GM10266 (cell line): Measurements from ENCODE around the gene SUSD4.

Source experiments
- DNase-seq: peaks from one replicate; pipeline ENCODE4 v3.0.0; 2012; ENCODE audit errors: extremely low spot score
- CTCF ChIP-seq: IDR thresholded peaks from 2 replicates; pipeline ENCODE4 v1.5.1; 2012; ENCODE audit warnings: mild to moderate bottlenecking, low read depth; ENCODE audit not compliant: control insufficient read depth, insufficient read depth; ENCODE audit errors: missing control alignments

SUSD4 gene

GRCh38 chr1:223212441-223212840, 151.5 kb downstream of the SUSD4 start:
- TF ChIP-seq CTCF: no peak
- DNase-seq: no peak

- DNase-seq: no peak
- TF ChIP-seq CTCF: no peak
Measured at GRCh38 chr1:223211323-223211985, 152.5 kb downstream of the SUSD4 start.

GRCh38 chr1:223210788-223211120, 153.2 kb downstream of the SUSD4 start:
- no peak for DNase-seq
- TF ChIP-seq CTCF: no peak

GRCh38 chr1:223209992-223210787, 153.8 kb downstream of the SUSD4 start:
- no peak for TF ChIP-seq CTCF
- no peak for DNase-seq

- no peak for TF ChIP-seq CTCF
- no peak for DNase-seq
Measured at GRCh38 chr1:223209293-223209898, 154.6 kb downstream of the SUSD4 start.

GRCh38 chr1:223208164-223209076, 155.6 kb downstream of the SUSD4 start:
- DNase-seq: no peak
- no peak for TF ChIP-seq CTCF
